Smooth muscle cell of the coronary artery (primary cell): ENCODE data around the gene CDKN2A. TPM values are rescaled to one million over a fixed set of nuclear protein-coding genes. Genes with fewer than 3 reads are reported as not detected.

Experiments used
- total RNA-seq: library from RNA; depleted of rRNA; stranded (reverse); fragments of >200 nt; gene quantifications from 2 replicates; pipeline ENCODE4 v1.2.3, GENCODE V29; 2014; ENCODE audit warnings: low replicate concordance

CDKN2A gene
- total RNA-seq: 19.0 and 44.6 TPM in 2 replicates

DNA sequence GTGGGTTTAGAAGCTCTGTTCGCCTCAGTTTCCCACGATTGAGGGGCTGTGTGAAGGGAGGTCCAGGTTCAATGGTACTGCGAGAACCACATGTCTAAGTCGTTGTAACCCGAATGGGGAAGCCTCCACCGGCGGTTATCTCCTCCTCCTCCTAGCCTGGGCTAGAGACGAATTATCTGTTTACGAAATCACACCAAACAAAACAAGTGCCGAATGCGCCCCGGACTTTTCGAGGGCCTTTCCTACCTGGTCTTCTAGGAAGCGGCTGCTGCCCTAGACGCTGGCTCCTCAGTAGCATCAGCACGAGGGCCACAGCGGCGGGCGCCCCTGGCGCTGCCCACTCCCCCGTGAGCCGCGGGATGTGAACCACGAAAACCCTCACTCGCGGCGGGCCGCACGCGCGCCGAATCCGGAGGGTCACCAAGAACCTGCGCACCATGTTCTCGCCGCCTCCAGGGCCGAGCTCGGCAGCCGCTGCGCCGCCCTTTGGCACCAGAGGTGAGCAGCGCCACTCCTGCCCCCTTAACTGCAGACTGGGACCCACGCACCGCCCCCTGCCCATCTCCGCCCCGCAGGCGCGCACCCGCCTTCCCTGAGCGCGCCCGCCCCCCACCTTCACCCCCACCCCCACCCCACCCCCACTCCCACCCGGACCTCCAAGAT lies at the start of gene CDKN2A:
TSS of gene CDKN2A (minus strand) at position 500 of the 663 bp plus-strand sequence.

DNA sequence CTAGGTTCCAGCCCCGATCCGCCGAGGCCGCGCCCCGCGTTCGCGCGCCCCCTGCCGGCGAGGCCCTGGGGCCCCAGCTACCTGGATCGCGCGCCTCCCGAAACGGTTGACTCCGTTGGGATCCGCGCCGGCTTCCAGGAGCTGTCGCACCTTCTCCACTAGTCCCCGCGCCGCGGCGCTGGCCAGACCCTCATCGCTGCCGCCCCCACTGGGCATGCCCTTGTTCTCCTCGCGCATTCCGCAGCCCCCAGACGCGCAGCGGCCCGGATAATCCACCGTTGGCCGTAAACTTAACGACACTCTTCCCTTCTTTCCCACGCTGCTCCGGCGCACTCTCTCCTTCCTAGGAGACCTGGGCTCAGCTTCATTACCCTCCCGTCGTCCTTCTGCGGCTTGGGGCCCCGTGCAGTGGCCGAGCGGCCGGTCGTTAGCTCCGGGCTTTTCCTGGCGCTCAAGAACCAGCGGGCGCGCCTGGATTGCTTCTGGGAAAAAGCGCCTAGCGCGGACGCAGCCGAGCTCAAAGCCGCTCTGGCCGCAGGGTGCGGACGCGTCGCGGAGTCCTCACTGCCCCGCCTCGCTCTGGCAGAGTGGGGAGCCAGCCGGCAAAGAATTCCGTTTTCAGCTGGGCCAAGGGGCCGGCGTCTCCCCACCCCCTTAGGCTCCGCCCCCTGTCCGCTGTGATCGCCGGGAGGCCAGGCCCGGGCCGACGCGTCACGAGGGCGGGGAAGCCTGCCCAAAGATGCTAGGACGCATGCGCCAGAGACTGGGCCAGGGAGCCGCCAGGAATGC lies 14.7 kb upstream of the CDKN2A start, which contains the start of gene CDKN2B:
TSS of gene CDKN2B (minus strand) at position 589 of the 789 bp plus-strand sequence. CDS start at position 237, 352 bp downstream.

DNA sequence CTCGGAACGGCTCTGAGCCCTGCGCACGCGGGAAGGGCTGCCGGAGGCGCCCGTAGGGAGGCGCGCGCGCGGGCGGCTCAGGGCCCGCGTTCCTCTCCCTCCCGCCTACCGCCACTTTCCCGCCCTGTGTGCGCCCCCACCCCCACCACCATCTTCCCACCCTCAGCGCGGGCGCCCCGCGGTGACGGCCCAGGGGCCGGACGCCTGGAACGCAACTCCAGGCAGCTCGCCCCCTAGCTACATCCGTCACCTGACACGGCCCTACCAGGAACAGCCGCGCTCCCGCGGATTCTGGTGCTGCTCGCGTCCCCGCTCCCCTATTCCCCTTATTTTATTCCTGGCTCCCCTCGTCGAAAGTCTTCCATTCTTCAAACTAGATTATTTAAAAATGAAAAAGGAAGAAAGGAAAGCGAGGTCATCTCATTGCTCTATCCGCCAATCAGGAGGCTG lies 389 bp upstream of the CDKN2A start, which contains the start of gene CDKN2B-AS1:
TSS of gene CDKN2B-AS1 (plus strand) at position 236 of the 450 bp plus-strand sequence.

Other genes with a start within 250 kb of the CDKN2A start
- 14.0 and 20.6 TPM in 2 replicates for gene MTAP, start 191.8 kb downstream of the CDKN2A start, total RNA-seq
- gene CDKN2B-AS1, start 399 bp upstream of the CDKN2A start, total RNA-seq: 2.7 and 2.9 TPM in 2 replicates
- 11.2 and 60.2 TPM in 2 replicates for gene CDKN2B, start 14.9 kb upstream of the CDKN2A start, total RNA-seq